Left ventricle myocardium inferior (tissue), 1 donor: Measurements from ENCODE around the gene TMEM176B. TPM values are rescaled to one million over a fixed set of nuclear protein-coding genes. Genes with fewer than 3 reads are reported as not detected.
"Not testable (repeated sequence)": the region's sequence is repeated elsewhere in the genome, so short reads cannot be mapped to it uniquely, and the experiment has no call there.

Experiments
- DNase-seq: peaks from one replicate; pipeline ENCODE4 v3.0.0-alpha.2; 2020
- H3K27ac ChIP-seq: fragments of 200-600 bp; replicated peaks from 2 replicates; pipeline ENCODE4 v1.8.0; 2021
- H3K27me3 ChIP-seq: fragments of 200-600 bp; 2 replicates; pipeline ENCODE4 v1.8.0; 2021; ENCODE audit warnings: low read depth
- H3K36me3 ChIP-seq: fragments of 200-600 bp; 2 replicates; pipeline ENCODE4 v1.8.0; 2021
- H3K4me1 ChIP-seq: fragments of 200-600 bp; 2 replicates; pipeline ENCODE4 v1.8.0; 2021
- H3K4me3 ChIP-seq: fragments of 200-600 bp; 2 replicates; pipeline ENCODE4 v1.8.0; 2021; ENCODE audit warnings: mild to moderate bottlenecking, moderate library complexity
- H3K9me3 ChIP-seq: fragments of 200-600 bp; replicated peaks from 2 replicates; pipeline ENCODE4 v1.8.0; 2021
- intact Hi-C: fragments of 100-400 bp; cut with micrococcal nuclease; formaldehyde crosslinking; loops from one replicate; pipeline ENCODE4 v1.11.0; 2022
- total RNA-seq: library from RNA; stranded (reverse); fragmentation: NEBNext Ultra II Directional; extraction: Animal tissue kit (Norgen Biotek cat#: 25700); gene quantifications from one replicate; pipeline ENCODE4 v1.2.1, GENCODE V29; 2021
- TF ChIP-seq, protein P1 (sequence below): fragments of 200-600 bp; IDR thresholded peaks from 2 replicates; pipeline ENCODE4 v1.8.0; 2021; ENCODE audit warnings: antibody characterized with exemption, mild to moderate bottlenecking, borderline replicate concordance
- donor health status: DM: no; HTN: yes; CAD: no; lungs with severe emphysema.

TMEM176B gene
- total RNA-seq, 1 donor from 2014 or later: 34.0 TPM

DNA sequence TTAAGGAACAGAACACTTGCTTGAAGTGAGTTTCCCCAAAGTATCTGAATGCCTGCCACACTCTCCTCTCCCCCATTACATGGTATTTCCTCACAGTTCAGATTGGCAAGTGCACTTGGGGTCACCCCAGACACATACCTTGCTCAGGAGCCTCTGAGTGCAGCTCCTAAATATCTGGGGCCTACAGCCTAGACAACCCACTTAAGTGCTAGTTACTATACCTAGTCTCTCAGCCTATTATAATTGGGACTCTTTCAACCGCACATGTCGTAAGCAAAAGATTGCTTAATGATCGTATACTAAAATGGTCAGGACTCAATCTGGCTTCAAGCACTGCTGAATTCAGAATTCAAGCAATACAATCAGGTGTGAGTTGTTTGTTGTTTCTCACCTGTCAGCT lies 19.9 kb downstream of the TMEM176B start:
- Histone ChIP-seq H3K9me3 (no peaks in the 10 kb centered on the region), H3K4me1 (peaks cover 21% of the 10 kb centered on the region), H3K36me3 (no peaks in the 10 kb centered on the region), H3K4me3 (no peak overlapping the region), H3K27ac (no peak overlapping the region), H3K27me3 (no peaks in the 10 kb centered on the region)
- no peak for DNase-seq
- intact Hi-C loops: no loop called here
- TF ChIP-seq, protein P1, sequence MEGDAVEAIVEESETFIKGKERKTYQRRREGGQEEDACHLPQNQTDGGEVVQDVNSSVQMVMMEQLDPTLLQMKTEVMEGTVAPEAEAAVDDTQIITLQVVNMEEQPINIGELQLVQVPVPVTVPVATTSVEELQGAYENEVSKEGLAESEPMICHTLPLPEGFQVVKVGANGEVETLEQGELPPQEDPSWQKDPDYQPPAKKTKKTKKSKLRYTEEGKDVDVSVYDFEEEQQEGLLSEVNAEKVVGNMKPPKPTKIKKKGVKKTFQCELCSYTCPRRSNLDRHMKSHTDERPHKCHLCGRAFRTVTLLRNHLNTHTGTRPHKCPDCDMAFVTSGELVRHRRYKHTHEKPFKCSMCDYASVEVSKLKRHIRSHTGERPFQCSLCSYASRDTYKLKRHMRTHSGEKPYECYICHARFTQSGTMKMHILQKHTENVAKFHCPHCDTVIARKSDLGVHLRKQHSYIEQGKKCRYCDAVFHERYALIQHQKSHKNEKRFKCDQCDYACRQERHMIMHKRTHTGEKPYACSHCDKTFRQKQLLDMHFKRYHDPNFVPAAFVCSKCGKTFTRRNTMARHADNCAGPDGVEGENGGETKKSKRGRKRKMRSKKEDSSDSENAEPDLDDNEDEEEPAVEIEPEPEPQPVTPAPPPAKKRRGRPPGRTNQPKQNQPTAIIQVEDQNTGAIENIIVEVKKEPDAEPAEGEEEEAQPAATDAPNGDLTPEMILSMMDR: no peak

DNA sequence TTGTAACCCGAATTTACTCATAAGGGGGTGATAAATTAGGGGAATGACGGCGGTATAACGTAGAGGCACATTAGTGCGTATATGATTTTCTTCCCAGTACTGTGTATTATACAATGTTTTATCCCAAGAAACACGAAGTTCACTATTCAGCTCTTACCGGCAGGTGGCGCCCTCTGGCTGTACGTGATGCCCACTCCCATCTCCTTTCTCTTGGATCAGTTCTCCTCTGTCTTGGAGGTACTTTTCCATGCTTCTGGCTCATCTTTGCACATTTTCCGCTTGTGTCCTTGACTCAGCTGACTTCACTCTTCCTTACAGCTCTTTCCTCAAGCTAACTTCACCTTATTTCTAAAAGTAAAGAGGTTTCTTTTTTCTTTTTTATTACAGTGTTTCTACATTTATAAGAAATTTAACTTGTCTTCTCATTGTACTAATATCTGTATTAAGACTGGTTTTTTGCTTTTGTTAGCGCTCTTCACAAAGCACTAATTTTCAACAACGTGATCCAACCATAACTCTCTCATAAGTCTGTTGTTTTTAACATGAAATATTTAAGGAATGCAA lies 21.3 kb downstream of the TMEM176B start:
- H3K27me3 ChIP-seq: no peaks in the 10 kb centered on the region
- H3K4me3 ChIP-seq: no peak overlapping the region
- H3K4me1 ChIP-seq: peaks cover 7% of the 10 kb centered on the region
- TF ChIP-seq, protein P1: peak; percentile 94
- intact Hi-C loops: loop anchor here (5.0 kb wide), 2 partner anchors 98 to 208 kb away; no protein-coding TSS in a partner anchor
- peak; percentile 85 for DNase-seq
- no peak overlapping the region for H3K27ac ChIP-seq
- H3K36me3 ChIP-seq: no peaks in the 10 kb centered on the region
- peaks cover 8% of the 10 kb centered on the region for H3K9me3 ChIP-seq

- Histone ChIP-seq H3K27me3 (no peaks in the 10 kb centered on the region), H3K4me3 (no peak overlapping the region), H3K36me3 (no peaks in the 10 kb centered on the region), H3K27ac (no peak overlapping the region), H3K9me3 (peaks cover 11% of the 10 kb centered on the region), H3K4me1 (peaks cover 7% of the 10 kb centered on the region)
- no peak for DNase-seq
- intact Hi-C loops: loop anchor here (5.0 kb wide), 2 partner anchors 99 to 209 kb away; no protein-coding TSS in a partner anchor
- TF ChIP-seq, protein P1: no peak
Measured at GRCh38 chr7:150778014-150778737, 22.0 kb downstream of the TMEM176B start.

GRCh38 chr7:150774131-150774530 lies 26.0 kb downstream of the TMEM176B start:
- DNase-seq, intact Hi-C loops, H3K27me3 ChIP-seq, H3K4me1 ChIP-seq, H3K4me3 ChIP-seq, H3K27ac ChIP-seq, H3K36me3 ChIP-seq: not testable (repeated sequence)
- peaks cover 11% of the 10 kb centered on the region for H3K9me3 ChIP-seq

DNA sequence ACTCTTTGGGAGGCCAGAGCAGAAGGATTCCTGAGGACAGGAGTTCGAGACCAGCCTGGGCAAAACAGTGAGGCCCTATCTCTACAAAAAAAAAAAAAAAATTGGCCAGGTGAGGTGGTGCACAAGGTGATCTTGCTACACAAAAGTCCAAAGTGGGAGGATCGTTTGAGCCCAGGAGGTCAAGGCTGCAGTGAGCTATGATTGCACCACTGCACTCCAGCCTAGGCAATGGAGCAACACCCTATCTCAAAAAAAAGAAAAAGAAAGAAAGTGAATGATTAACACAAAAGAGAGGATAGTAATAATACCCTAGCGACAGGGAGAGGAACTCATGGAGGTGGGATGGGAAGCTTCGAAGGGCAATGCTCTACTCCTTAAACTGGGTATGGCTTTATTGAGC lies 30.4 kb downstream of the TMEM176B start:
- no peak overlapping the region for H3K27ac ChIP-seq
- no peak for DNase-seq
- H3K36me3 ChIP-seq: no peaks in the 10 kb centered on the region
- H3K27me3 ChIP-seq: no peaks in the 10 kb centered on the region
- peaks cover 11% of the 10 kb centered on the region for H3K9me3 ChIP-seq
- H3K4me3 ChIP-seq: no peak overlapping the region
- intact Hi-C loops: no loop called here
- H3K4me1 ChIP-seq: no peaks in the 10 kb centered on the region
- TF ChIP-seq, protein P1: no peak

GRCh38 chr7:150766334-150766709 lies 33.8 kb downstream of the TMEM176B start:
- Histone ChIP-seq H3K27me3 (no peaks in the 10 kb centered on the region), H3K4me3 (no peak overlapping the region), H3K27ac (no peak overlapping the region), H3K4me1 (no peaks in the 10 kb centered on the region), H3K9me3 (peaks cover 5% of the 10 kb centered on the region), H3K36me3 (no peaks in the 10 kb centered on the region)
- intact Hi-C loops: no loop called here
- TF ChIP-seq, protein P1: no peak
- DNase-seq: no peak
